ENCODE data around the gene CHRD. TPM values are rescaled to one million over a fixed set of nuclear protein-coding genes. Genes with fewer than 3 reads are reported as not detected.

The CHRD gene
- total RNA-seq (2013; cell fraction: nucleolus; rRNA removed), result 0.25 TPM in 1 of 2 replicates, not detected in the other
- total RNA-seq (2014; rRNA removed) (not detected in 2 replicates), total RNA-seq (2014; rRNA removed; fragmentation: Illumina TruSeq; extraction: Trizol) (not detected in 2 replicates), total RNA-seq (2021) (0.32 TPM in 1 of 2 replicates, not detected in the other), polyA plus RNA-seq (2011; rRNA removed) (not detected in 2 replicates), polyA plus RNA-seq (2014; fragmentation: Illumina TruSeq; extraction: Trizol) (not detected in 2 replicates), polyA plus RNA-seq (2014; fragmentation: Nextera tagmentation; extraction: Ambion mirVana) (not detected), polyA plus RNA-seq (2014; rRNA removed) (not detected in 2 replicates), polyA plus RNA-seq (2016; fragmentation: Nextera tagmentation; extraction: Ambion mirVana) (not detected), polyA minus RNA-seq (2011; rRNA and poly(A)+ RNA removed) (not detected in 2 replicates), Bru-seq, nascent RNA (not detected), BruChase-seq, experiment 1, labeled RNA remaining after a 6-hour chase (percentile 18 among the genes with signal in this experiment), BruChase-seq, experiment 2, labeled RNA remaining after a 2-hour chase (percentile 18 among the genes with signal in this experiment)
- polyA plus RNA-seq (2011; ENCODE audit: low read depth), result not detected
- polyA plus RNA-seq (2011; cell fraction: cytosol; rRNA removed), result 0.04 TPM in 1 of 2 replicates, not detected in the other
- polyA plus RNA-seq (2011; cell fraction: nucleus; rRNA removed), result 0.07 and 0.16 TPM in 2 replicates
- not detected in 2 replicates for polyA plus RNA-seq (2012)
- polyA minus RNA-seq (2011; cell fraction: cytosol; rRNA and poly(A)+ RNA removed), result not detected in 2 replicates
- polyA minus RNA-seq (2011; cell fraction: nucleus; rRNA and poly(A)+ RNA removed), result not detected in 2 replicates
- long read RNA-seq, experiment 1, result 0 reads
- long read RNA-seq, experiment 2, result 0 reads

DNA sequence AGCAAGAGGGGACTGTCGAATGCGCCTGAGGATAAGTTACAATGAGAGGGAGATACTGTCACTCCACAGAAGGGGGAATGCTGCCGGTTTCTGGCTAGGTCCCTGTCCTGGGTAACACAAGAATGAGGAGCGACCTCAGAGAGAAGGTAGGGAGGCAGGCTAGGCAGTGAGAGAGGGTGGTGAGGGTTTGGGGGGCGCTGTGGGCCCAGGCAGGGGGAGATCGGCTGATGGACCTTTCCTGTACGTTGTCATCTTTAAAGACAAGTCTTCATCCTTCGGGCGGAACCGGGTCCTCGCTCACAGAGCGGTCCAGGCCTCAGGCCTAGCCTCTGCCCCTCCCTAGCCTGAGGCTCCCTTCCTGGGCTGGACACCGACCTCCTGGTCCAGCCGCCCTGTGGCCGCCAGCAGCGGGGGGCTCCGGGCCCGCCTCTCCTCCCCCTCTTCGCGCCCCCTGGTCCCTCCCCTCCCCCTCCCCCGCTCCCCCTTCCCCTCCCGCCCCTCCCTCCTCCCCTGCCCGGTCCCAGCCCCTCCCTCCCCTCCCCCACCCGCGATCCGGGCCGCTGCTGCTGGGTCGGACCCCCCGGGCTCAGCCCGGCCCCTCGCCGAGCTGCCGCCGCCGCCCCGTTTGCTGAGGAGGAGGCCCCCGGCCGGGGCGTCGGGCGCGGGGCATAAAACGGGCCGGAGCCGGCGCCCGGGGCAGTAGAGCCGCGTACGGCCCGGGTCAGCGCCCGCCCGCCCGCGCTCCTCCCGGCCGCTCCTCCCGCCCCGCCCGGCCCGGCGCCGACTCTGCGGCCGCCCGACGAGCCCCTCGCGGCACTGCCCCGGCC, at the start of gene CHRD:
CHRD (plus strand) TSS at position 697 of the 827 bp plus-strand sequence. CDS start 265 bp downstream, outside the sequence.
- FAIRE-seq (no peak), ATAC-seq (no peak), DNase-seq (ENCODE audit: low read depth, low spot score) (no peak)
- ChIA-PET CTCF (no interaction called here), POLR2A (no interaction called here), RAD21 (ENCODE audit: unreplicated experiment) (no interaction called here), SMC1A (ENCODE audit: uncharacterized antibody, unreplicated experiment) (no interaction called here)
- in situ Hi-C loops (cut with MboI), result no loop called here
- H2AFZ ChIP-seq (ENCODE audit: control insufficient read depth, low read depth, low read length), result no peak within 1 kb of the TSS
- intact Hi-C loops (cut with micrococcal nuclease; ENCODE audit: unreplicated experiment), result no loop called here
- no peak within 1 kb of the TSS for H3K4me2 ChIP-seq (ENCODE audit: control insufficient read depth, insufficient read depth)
- H3K9ac ChIP-seq (ENCODE audit: control insufficient read depth, insufficient read depth, low read length), result no peak within 1 kb of the TSS
- H4K20me1 ChIP-seq (ENCODE audit: control insufficient read depth, insufficient read depth), result no peaks in the 10 kb centered on the region
- H3K27me3 ChIP-seq (replicated peaks in 1 of 2; ENCODE audit: control insufficient read depth in 2 of 2, insufficient read depth in 2 of 2, low read length in 1 of 2), result peaks cover 17 to 21% of the 10 kb centered on the region in 2 experiments
- H3K27ac ChIP-seq (ENCODE audit: control insufficient read depth, insufficient read depth), result no peak within 1 kb of the TSS
- 0 out of 2 replicates have a peak, but pooled peaks have one; percentile 20 for TF ChIP-seq EZH2 (IDR thresholded peaks at IDR 0.05; ENCODE audit: borderline replicate concordance, control insufficient read depth, low read depth, low read length)
- no peak for TF ChIP-seq TBL1XR1 (IDR thresholded peaks at IDR 0.05; ENCODE audit: low read depth, low read length)
- no peaks in the 10 kb centered on the region for H3K79me2 ChIP-seq (ENCODE audit: control insufficient read depth, insufficient read depth, low read length)
- no peaks in the 10 kb centered on the region for H3K4me1 ChIP-seq (ENCODE audit: control insufficient read depth, insufficient read depth, low read length)
- no peak within 1 kb of the TSS for H3K4me3 ChIP-seq
- WGBS (ENCODE audit: insufficient coverage, insufficient replicate concordance, low lambda C conversion rate, missing lambda C conversion rate), result 51% methylated on average over 14 of the region's 71 CpGs
- no peaks in the 10 kb centered on the region for H3K36me3 ChIP-seq (ENCODE audit: control insufficient read depth in 2 of 2, insufficient read depth in 2 of 2, low read length in 1 of 2)
- H3K9me3 ChIP-seq (replicated peaks; ENCODE audit: control insufficient read depth, insufficient read depth, low read length), result no peaks in the 10 kb centered on the region
- no TSS peak for BruUV-seq (replicated peaks)

All from GM12878 (cell line).